ENCODE measurements around the gene NEBL. TPM values are rescaled to one million over a fixed set of nuclear protein-coding genes. Genes with fewer than 3 reads are reported as not detected.

The NEBL gene
- total and polyA plus RNA-seq, 2 donors, result 7.6 to 22.9 TPM

DNA sequence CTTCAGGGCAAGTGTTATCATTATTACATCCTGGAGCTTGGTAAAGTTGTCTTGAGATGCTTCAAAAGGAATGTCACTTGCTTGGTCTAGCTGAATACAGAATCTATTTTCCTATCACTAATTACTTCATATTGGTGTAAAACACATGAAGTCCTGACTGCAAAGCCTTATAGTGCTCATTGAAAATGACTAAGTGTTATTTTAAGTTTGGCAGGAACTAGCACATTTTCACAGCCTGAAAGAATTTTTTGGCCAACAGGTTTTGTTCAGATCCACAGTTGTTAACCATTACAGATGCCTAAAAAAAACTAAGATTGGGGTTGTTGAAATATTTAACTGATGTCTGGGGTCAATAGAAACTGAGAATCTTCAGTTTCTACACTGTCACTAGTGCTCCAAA, 149.3 kb downstream of the NEBL start:
- H3K4me1 ChIP-seq (ENCODE audit: control insufficient read depth in 2 of 2, insufficient read depth in 2 of 2, low read length in 2 of 2), result no peaks in the 10 kb centered on the region
- no peak overlapping the region for H3K27ac ChIP-seq (ENCODE audit: low read depth in 1 of 2, low read length in 1 of 2)

DNA sequence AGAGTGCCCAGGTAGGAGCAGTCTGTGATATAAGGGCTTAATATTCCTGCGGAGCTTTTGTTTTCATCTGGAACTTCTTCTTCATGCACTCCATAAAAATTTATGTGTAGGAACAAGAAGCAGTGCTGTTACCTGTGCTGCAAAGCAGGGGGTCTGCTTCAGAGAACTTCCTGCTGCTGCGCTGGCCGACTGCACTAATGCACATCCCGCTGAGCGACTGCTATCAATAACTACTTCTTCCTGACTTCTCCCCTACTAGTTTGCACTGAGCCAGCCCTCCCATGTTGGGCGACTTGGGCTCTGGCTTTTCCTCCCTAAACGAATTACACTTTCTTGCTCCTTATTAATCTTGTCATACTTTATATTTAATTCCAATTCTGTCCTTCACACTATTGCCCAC, 150.3 kb downstream of the NEBL start:
- no peaks in the 10 kb centered on the region for H3K4me1 ChIP-seq (ENCODE audit: control insufficient read depth in 2 of 2, insufficient read depth in 2 of 2, low read length in 2 of 2)
- H3K27ac ChIP-seq (ENCODE audit: low read depth in 1 of 2, low read length in 1 of 2), result no peak overlapping the region
- H3K36me3 ChIP-seq (ENCODE audit: control insufficient read depth in 2 of 2, insufficient read depth in 2 of 2, low read length in 1 of 2), result no peaks in the 10 kb centered on the region
- no peak overlapping the region for H3K4me3 ChIP-seq (ENCODE audit: low read length in 2 of 2)
- WGBS, result 96% methylated on average over 7 of the region's 7 CpGs
- no peaks in the 10 kb centered on the region for H3K27me3 ChIP-seq (ENCODE audit: control insufficient read depth in 2 of 2, insufficient read depth in 1 of 2, low read length in 1 of 2)
- DNase-seq (ENCODE audit: low read depth in 6 of 9, low spot score in 9 of 9), result no peak
- H3K9me3 ChIP-seq (ENCODE audit: control insufficient read depth in 2 of 2, insufficient read depth in 1 of 2, low read length in 1 of 2), result peaks cover 0 to 4% of the 10 kb centered on the region in 2 donors

More for the DNA sequence above, 149.3 kb downstream of the NEBL start:
- DNase-seq (ENCODE audit: low read depth in 6 of 9, low spot score in 9 of 9), result no peak
- no peaks in the 10 kb centered on the region for H3K27me3 ChIP-seq (ENCODE audit: control insufficient read depth in 2 of 2, insufficient read depth in 1 of 2, low read length in 1 of 2)
- H3K36me3 ChIP-seq (ENCODE audit: control insufficient read depth in 2 of 2, insufficient read depth in 2 of 2, low read length in 1 of 2), result no peaks in the 10 kb centered on the region
- H3K9me3 ChIP-seq (ENCODE audit: control insufficient read depth in 2 of 2, insufficient read depth in 1 of 2, low read length in 1 of 2), result peaks cover 0 to 4% of the 10 kb centered on the region in 2 donors
- no peak overlapping the region for H3K4me3 ChIP-seq (ENCODE audit: low read length in 2 of 2)

DNA sequence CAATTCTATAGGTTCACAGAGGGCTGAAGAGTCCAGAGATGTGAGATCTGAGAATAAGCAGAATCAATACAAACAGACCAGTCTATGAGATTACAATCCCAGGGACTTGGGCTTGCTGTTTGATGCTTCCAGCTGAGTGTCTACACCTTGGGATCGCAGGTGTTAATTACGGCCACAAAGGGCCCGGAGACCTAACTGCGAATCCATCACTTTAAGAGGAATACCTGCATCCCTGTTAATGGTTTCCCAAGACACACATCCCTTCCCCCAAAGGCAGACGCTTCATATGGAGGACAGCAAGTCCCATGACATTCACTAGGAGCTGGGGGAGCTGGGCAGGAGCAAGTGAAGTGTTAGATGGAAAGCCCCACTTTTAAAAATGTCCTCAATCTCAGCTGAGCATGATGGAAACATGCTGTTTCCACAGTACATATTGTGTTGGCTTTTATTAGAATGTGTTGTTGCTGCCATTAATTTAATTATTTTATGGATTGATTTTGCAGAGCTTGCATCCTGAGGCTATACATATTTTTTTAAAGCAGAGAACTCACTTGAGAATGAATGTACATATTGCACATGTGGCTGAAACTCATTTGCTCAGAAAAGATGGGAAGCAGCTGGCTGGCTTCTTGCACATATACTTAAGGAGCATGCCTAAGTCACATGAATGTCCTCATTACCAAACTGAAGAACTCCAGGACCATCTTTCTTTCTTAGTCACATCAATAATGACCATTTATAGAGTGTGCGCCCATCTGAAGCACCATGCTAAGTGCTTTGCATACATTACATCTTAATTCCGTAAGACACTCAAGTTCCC, 151.3 kb downstream of the NEBL start:
- Histone ChIP-seq H3K4me3 (ENCODE audit: low read length in 2 of 2) (no peak overlapping the region), H3K27me3 (ENCODE audit: control insufficient read depth in 2 of 2, insufficient read depth in 1 of 2, low read length in 1 of 2) (no peaks in the 10 kb centered on the region), H3K36me3 (ENCODE audit: control insufficient read depth in 2 of 2, insufficient read depth in 2 of 2, low read length in 1 of 2) (no peaks in the 10 kb centered on the region), H3K9me3 (ENCODE audit: control insufficient read depth in 2 of 2, insufficient read depth in 1 of 2, low read length in 1 of 2) (peaks cover 0 to 4% of the 10 kb centered on the region in 2 donors), H3K4me1 (ENCODE audit: control insufficient read depth in 2 of 2, insufficient read depth in 2 of 2, low read length in 2 of 2) (no peaks in the 10 kb centered on the region), H3K27ac (ENCODE audit: low read depth in 1 of 2, low read length in 1 of 2) (no peak overlapping the region)
- no peak for DNase-seq (ENCODE audit: low read depth in 6 of 9, low spot score in 9 of 9)
- WGBS, result 94% methylated on average over 7 of the region's 7 CpGs

GRCh38 chr10:20744821-20745220, 152.3 kb downstream of the NEBL start:
- H3K9me3 ChIP-seq (ENCODE audit: control insufficient read depth in 2 of 2, insufficient read depth in 1 of 2, low read length in 1 of 2), result peaks cover 0 to 4% of the 10 kb centered on the region in 2 donors
- 93% methylated on average over 5 of the region's 5 CpGs for WGBS
- no peak for DNase-seq (ENCODE audit: low read depth in 6 of 9, low spot score in 9 of 9)
- H3K4me1 ChIP-seq (ENCODE audit: control insufficient read depth in 2 of 2, insufficient read depth in 2 of 2, low read length in 2 of 2), result no peaks in the 10 kb centered on the region
- no peak overlapping the region for H3K4me3 ChIP-seq (ENCODE audit: low read length in 2 of 2)
- no peak overlapping the region for H3K27ac ChIP-seq (ENCODE audit: low read depth in 1 of 2, low read length in 1 of 2)
- H3K36me3 ChIP-seq (ENCODE audit: control insufficient read depth in 2 of 2, insufficient read depth in 2 of 2, low read length in 1 of 2), result no peaks in the 10 kb centered on the region
- no peaks in the 10 kb centered on the region for H3K27me3 ChIP-seq (ENCODE audit: control insufficient read depth in 2 of 2, insufficient read depth in 1 of 2, low read length in 1 of 2)

- no peak overlapping the region for H3K27ac ChIP-seq (ENCODE audit: low read depth in 1 of 2, low read length in 1 of 2)
- H3K36me3 ChIP-seq (ENCODE audit: control insufficient read depth in 2 of 2, insufficient read depth in 2 of 2, low read length in 1 of 2), result no peaks in the 10 kb centered on the region
- no peaks in the 10 kb centered on the region for H3K4me1 ChIP-seq (ENCODE audit: control insufficient read depth in 2 of 2, insufficient read depth in 2 of 2, low read length in 2 of 2)
- H3K4me3 ChIP-seq (ENCODE audit: low read length in 2 of 2), result no peak overlapping the region
- H3K27me3 ChIP-seq (ENCODE audit: control insufficient read depth in 2 of 2, insufficient read depth in 1 of 2, low read length in 1 of 2), result no peaks in the 10 kb centered on the region
- 92% methylated on average over 5 of the region's 5 CpGs for WGBS
- no peak for DNase-seq (ENCODE audit: low read depth in 6 of 9, low spot score in 9 of 9)
- H3K9me3 ChIP-seq (ENCODE audit: control insufficient read depth in 2 of 2, insufficient read depth in 1 of 2, low read length in 1 of 2), result peaks cover 0 to under 1% of the 10 kb centered on the region in 2 donors
Measured at GRCh38 chr10:20743942-20744341, 153.2 kb downstream of the NEBL start.

- Histone ChIP-seq H3K27ac (ENCODE audit: low read depth in 1 of 2, low read length in 1 of 2) (no peak overlapping the region), H3K4me1 (ENCODE audit: control insufficient read depth in 2 of 2, insufficient read depth in 2 of 2, low read length in 2 of 2) (no peaks in the 10 kb centered on the region), H3K36me3 (ENCODE audit: control insufficient read depth in 2 of 2, insufficient read depth in 2 of 2, low read length in 1 of 2) (no peaks in the 10 kb centered on the region), H3K9me3 (ENCODE audit: control insufficient read depth in 2 of 2, insufficient read depth in 1 of 2, low read length in 1 of 2) (no peaks in the 10 kb centered on the region), H3K27me3 (ENCODE audit: control insufficient read depth in 2 of 2, insufficient read depth in 1 of 2, low read length in 1 of 2) (no peaks in the 10 kb centered on the region), H3K4me3 (ENCODE audit: low read length in 2 of 2) (no peak overlapping the region)
- 95% methylated on average over 4 of the region's 4 CpGs for WGBS
- no peak for DNase-seq (ENCODE audit: low read depth in 6 of 9, low spot score in 9 of 9)
Measured at GRCh38 chr10:20742737-20743541, 154.2 kb downstream of the NEBL start.

GRCh38 chr10:20740120-20740519, 157.0 kb downstream of the NEBL start:
- Histone ChIP-seq H3K4me1 (ENCODE audit: control insufficient read depth in 2 of 2, insufficient read depth in 2 of 2, low read length in 2 of 2) (no peaks in the 10 kb centered on the region), H3K36me3 (ENCODE audit: control insufficient read depth in 2 of 2, insufficient read depth in 2 of 2, low read length in 1 of 2) (no peaks in the 10 kb centered on the region), H3K27ac (ENCODE audit: low read depth in 1 of 2, low read length in 1 of 2) (no peak overlapping the region), H3K27me3 (ENCODE audit: control insufficient read depth in 2 of 2, insufficient read depth in 1 of 2, low read length in 1 of 2) (no peaks in the 10 kb centered on the region), H3K4me3 (ENCODE audit: low read length in 2 of 2) (no peak overlapping the region), H3K9me3 (ENCODE audit: control insufficient read depth in 2 of 2, insufficient read depth in 1 of 2, low read length in 1 of 2) (no peaks in the 10 kb centered on the region)
- WGBS, result 95% methylated on average over 6 of the region's 6 CpGs
- no peak for DNase-seq (ENCODE audit: low read depth in 6 of 9, low spot score in 9 of 9)

DNA sequence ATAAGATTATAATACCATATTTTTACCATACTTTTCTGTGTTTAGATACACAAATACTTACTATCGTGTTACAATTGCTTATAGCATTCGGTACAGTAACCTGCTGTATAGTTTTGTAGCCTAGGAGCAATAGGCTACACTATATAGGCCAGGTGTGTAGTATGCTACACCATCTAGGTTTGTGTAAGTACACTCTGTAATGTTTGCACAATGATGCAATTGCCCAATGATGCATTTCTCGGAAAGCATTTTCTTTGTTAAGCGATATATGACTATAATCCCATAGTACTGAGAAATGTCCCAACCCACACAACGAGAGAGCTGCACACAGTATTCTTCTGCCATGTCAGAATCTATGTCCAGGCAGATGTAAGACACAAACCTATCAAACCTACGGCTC, 160.0 kb downstream of the NEBL start:
- no peaks in the 10 kb centered on the region for H3K36me3 ChIP-seq (ENCODE audit: control insufficient read depth in 2 of 2, insufficient read depth in 2 of 2, low read length in 1 of 2)
- 94% methylated on average over 6 of the region's 6 CpGs for WGBS
- no peaks in the 10 kb centered on the region for H3K27me3 ChIP-seq (ENCODE audit: control insufficient read depth in 2 of 2, insufficient read depth in 1 of 2, low read length in 1 of 2)
- DNase-seq (ENCODE audit: low read depth in 6 of 9, low spot score in 9 of 9), result no peak
- no peak overlapping the region for H3K27ac ChIP-seq (ENCODE audit: low read depth in 1 of 2, low read length in 1 of 2)
- no peaks in the 10 kb centered on the region for H3K4me1 ChIP-seq (ENCODE audit: control insufficient read depth in 2 of 2, insufficient read depth in 2 of 2, low read length in 2 of 2)
- H3K9me3 ChIP-seq (ENCODE audit: control insufficient read depth in 2 of 2, insufficient read depth in 1 of 2, low read length in 1 of 2), result no peaks in the 10 kb centered on the region
- no peak overlapping the region for H3K4me3 ChIP-seq (ENCODE audit: low read length in 2 of 2)

All from thymus (tissue), 11 donors.